PC-3 (cell line): ENCODE results near the gene TRDMT1. TPM values are rescaled to one million over a fixed set of nuclear protein-coding genes. Genes with fewer than 3 reads are reported as not detected.
A peak's percentile ranks its signal among the peaks of the same experiment; 100 is the strongest.

Experiments
- ATAC-seq: fragments of 200-7000 bp; cut with Tn5 transposase; 2 replicates; pipeline ENCODE4 v1.9.1; 2020; ENCODE audit warnings: mild to moderate bottlenecking, moderate library complexity
- BruUV-seq: library from RNA; stranded (reverse); fragments of 400-500 nt; replicated peaks from 2 replicates; lab custom pipeline; 2021; lab: Mats Ljungman, UMichigan
- CTCF ChIA-PET: fragments of 300-600 bp; sonication (Branson Sonifier 250); formaldehyde crosslinking; loops from one replicate; lab custom pipeline; 2022; ENCODE audit warnings: antibody characterized with exemption; lab: Charles Lee
- POLR2A ChIA-PET: fragments of 300-600 bp; sonication (Branson Sonifier 250); formaldehyde crosslinking; loops from one replicate; lab custom pipeline; 2022; ENCODE audit warnings: antibody characterized with exemption; ENCODE audit not compliant: unreplicated experiment; lab: Charles Lee
- DNase-seq: peaks from one replicate; pipeline ENCODE4 v3.0.0-alpha.2; 2015
- H2AFZ ChIP-seq: fragments of 300-600 bp; sonication (generic); 2 replicates; pipeline ENCODE4 v1.6.0; 2016; ENCODE audit warnings: antibody characterized with exemption, low read length
- H3F3A ChIP-seq: fragments of 300-600 bp; sonication (generic); one replicate; pipeline ENCODE4 v1.6.0; 2017; ENCODE audit warnings: antibody characterized with exemption, low read length, control low read depth, mild to moderate bottlenecking; ENCODE audit not compliant: unreplicated experiment
- H3K27ac ChIP-seq: fragments of 300-600 bp; sonication (generic); 2 replicates; pipeline ENCODE4 v1.5.1; 2016; ENCODE audit warnings: mild to moderate bottlenecking, low read length
- H3K27me3 ChIP-seq: fragments of 300-600 bp; sonication (generic); 2 replicates; pipeline ENCODE4 v1.6.1; 2016; ENCODE audit warnings: low read length, mixed read lengths
- H3K36me3 ChIP-seq: fragments of 300-600 bp; sonication (generic); 2 replicates; pipeline ENCODE4 v1.6.1; 2016; ENCODE audit warnings: low read depth, mixed run types, low read length, mixed read lengths
- H3K4me1 ChIP-seq: fragments of 300-600 bp; sonication (generic); 2 replicates; pipeline ENCODE4 v1.5.1; 2016; ENCODE audit warnings: low read length; ENCODE audit not compliant: insufficient read depth
- H3K4me2 ChIP-seq: fragments of 300-600 bp; sonication (generic); 2 replicates; pipeline ENCODE4 v1.6.0; 2016; ENCODE audit warnings: low read length
- H3K4me3 ChIP-seq: fragments of 300-600 bp; sonication (generic); 2 replicates; pipeline ENCODE4 v1.5.1; 2016; ENCODE audit warnings: mild to moderate bottlenecking, low read length, mixed read lengths
- H3K79me2 ChIP-seq: fragments of 300-600 bp; sonication (generic); 2 replicates; pipeline ENCODE4 v1.6.1; 2017; ENCODE audit warnings: low read length, mixed read lengths
- H3K9ac ChIP-seq: fragments of 300-600 bp; sonication (generic); 2 replicates; pipeline ENCODE4 v1.6.0; 2016; ENCODE audit warnings: mild to moderate bottlenecking, low read length
- H3K9me2 ChIP-seq: fragments of 300-600 bp; sonication (generic); replicated peaks from 2 replicates; pipeline ENCODE4 v1.6.1; 2016; ENCODE audit warnings: mixed run types, low read length, mixed read lengths
- H3K9me3 ChIP-seq: fragments of 300-600 bp; sonication (generic); 2 replicates; pipeline ENCODE4 v1.6.1; 2016; ENCODE audit warnings: low read length, mixed read lengths
- H4K20me1 ChIP-seq: fragments of 300-600 bp; sonication (generic); 2 replicates; pipeline ENCODE4 v1.6.1; 2016; ENCODE audit warnings: low read length, mixed read lengths
- CTCF ChIP-seq: fragments of 300-600 bp; sonication (generic); conservative IDR thresholded peaks from 2 replicates; pipeline ENCODE4 v1.5.1; 2017; ENCODE audit warnings: antibody characterized with exemption, low read depth, mild to moderate bottlenecking, low read length
- EZH2 ChIP-seq: fragments of 300-600 bp; sonication (generic); IDR thresholded peaks from one replicate; pipeline ENCODE4 v1.6.1; 2017; ENCODE audit warnings: antibody characterized with exemption, mild to moderate bottlenecking, low read length; ENCODE audit not compliant: unreplicated experiment
- EZH2phosphoT487 ChIP-seq: fragments of 300-600 bp; sonication (generic); IDR thresholded peaks from 2 replicates; pipeline ENCODE4 v1.6.1; 2018; ENCODE audit warnings: mild to moderate bottlenecking, antibody characterized with exemption, low read length, borderline replicate concordance
- intact Hi-C: fragments of 100-400 bp; cut with micrococcal nuclease; formaldehyde crosslinking; loops from 2 replicates; pipeline ENCODE4 v1.9.0; 2023
- total RNA-seq: library from RNA; depleted of rRNA; stranded (reverse); fragments of >200 nt; gene quantifications from 2 replicates; pipeline ENCODE4 v1.2.3, GENCODE V29; 2014

Gene TRDMT1
- total RNA-seq, 1 experiment from 2014 or later: 2.0 TPM

GRCh38 chr10:17232276-17232960, 30.9 kb upstream of the TRDMT1 start:
- no TSS peak for BruUV-seq
- Histone ChIP-seq H3K4me3 (peak overlapping the region; percentile 87; the same call in 1 of the 2 replicates), H2AFZ (no peak overlapping the region), H3K36me3 (peaks cover 21% of the 10 kb centered on the region), H3K4me2 (peak overlapping the region; percentile 75; the same call in 1 of the 2 replicates), H3K9ac (peak overlapping the region; percentile 90; the same call in 1 of the 2 replicates), H3K9me2 (no peaks in the 10 kb centered on the region), H3K27ac (no peak overlapping the region), H3K79me2 (peaks cover 31% of the 10 kb centered on the region), H3K4me1 (peaks cover 4% of the 10 kb centered on the region), H3K27me3 (no peaks in the 10 kb centered on the region), H3F3A (no peaks in the 10 kb centered on the region), H3K9me3 (no peaks in the 10 kb centered on the region), H4K20me1 (peaks cover 16% of the 10 kb centered on the region)
- CTCF ChIA-PET: no interaction called here
- DNase-seq: no peak
- TF ChIP-seq EZH2 (no peak), EZH2phosphoT487 (no peak), CTCF (no peak)
- no peak for ATAC-seq
- intact Hi-C loops: no loop called here
- POLR2A ChIA-PET: no interaction called here

GRCh38 chr10:17231788-17232187, 30.3 kb upstream of the TRDMT1 start:
- Histone ChIP-seq H3K27me3 (no peaks in the 10 kb centered on the region), H3K4me1 (peaks cover 10% of the 10 kb centered on the region), H3K79me2 (peaks cover 31% of the 10 kb centered on the region), H2AFZ (no peak overlapping the region), H3K4me3 (peak overlapping the region; percentile 87), H3K9me2 (no peaks in the 10 kb centered on the region), H3F3A (no peaks in the 10 kb centered on the region), H3K9me3 (no peaks in the 10 kb centered on the region), H3K36me3 (peaks cover 21% of the 10 kb centered on the region), H3K4me2 (peak overlapping the region; percentile 75), H4K20me1 (peaks cover 16% of the 10 kb centered on the region), H3K27ac (0 out of 2 replicates have a peak overlapping the region, but pooled peaks have one; percentile 84), H3K9ac (peak overlapping the region; percentile 90)
- TF ChIP-seq CTCF (no peak), EZH2 (no peak), EZH2phosphoT487 (no peak)
- BruUV-seq: no TSS peak
- no peak for DNase-seq
- no peak for ATAC-seq
- POLR2A ChIA-PET: interaction anchor here (0.7 kb wide), 1 partner anchor 36 kb away, joined by 3 read pairs; no protein-coding TSS in a partner anchor
- intact Hi-C loops: no loop called here
- CTCF ChIA-PET: no interaction called here
